ENCODE data around the gene TRAF1. TPM values are rescaled to one million over a fixed set of nuclear protein-coding genes. Genes with fewer than 3 reads are reported as not detected.

TRAF1 gene
- total and polyA plus RNA-seq, 2 of the 13 experiments (the other 11 are each of a cell fraction or from before 2014, with no cell fraction given), result 0.44 to 1.0 TPM

- TF ChIP-seq EP300 (IDR thresholded peaks at IDR 0.05; ENCODE audit: low read depth in 2 of 2, low read length in 2 of 2) (no peak), EP300 (CRISPR knock-in tag; IDR thresholded peaks at IDR 0.05; ENCODE audit: borderline replicate concordance) (no peak), ZNF564 (CRISPR knock-in tag; IDR thresholded peaks at IDR 0.05) (no peak), STAG1 (CRISPR knock-in tag; IDR thresholded peaks at IDR 0.05) (peak; percentile 48), CBX5 (CRISPR knock-in tag; IDR thresholded peaks at IDR 0.05; ENCODE audit: borderline replicate concordance) (0 out of 2 replicates have a peak, but pooled peaks have one; percentile 46), ZNF792 (CRISPR knock-in tag; IDR thresholded peaks at IDR 0.05) (no peak), MTF2 (CRISPR knock-in tag; IDR thresholded peaks at IDR 0.05; ENCODE audit: borderline replicate concordance) (0 out of 2 replicates have a peak, but pooled peaks have one; percentile 60), ZNF333 (CRISPR knock-in tag; IDR thresholded peaks at IDR 0.05; ENCODE audit: borderline replicate concordance) (no peak), KAT2B (IDR thresholded peaks at IDR 0.05; ENCODE audit: borderline replicate concordance, low read depth, low read length) (no peak), FOXP1 (IDR thresholded peaks at IDR 0.05) (no peak), FOXP1 (CRISPR knock-in tag; IDR thresholded peaks at IDR 0.05) (no peak), ZNF280B (CRISPR knock-in tag; IDR thresholded peaks at IDR 0.05; ENCODE audit: borderline replicate concordance) (no peak), ZNF34 (CRISPR knock-in tag; IDR thresholded peaks at IDR 0.05; ENCODE audit: borderline replicate concordance) (no peak), ZNF691 (CRISPR knock-in tag; IDR thresholded peaks at IDR 0.05; ENCODE audit: borderline replicate concordance, low read depth) (no peak), ZNF33B (CRISPR knock-in tag; IDR thresholded peaks at IDR 0.05) (no peak), NFYC (CRISPR knock-in tag; IDR thresholded peaks at IDR 0.05) (no peak; the same call in 1 of the 2 replicates), USF2 (IDR thresholded peaks at IDR 0.05; ENCODE audit: low read depth, low read length) (no peak), USF2 (CRISPR knock-in tag; IDR thresholded peaks at IDR 0.05; ENCODE audit: borderline replicate concordance) (no peak), ZNF180 (CRISPR knock-in tag; IDR thresholded peaks at IDR 0.05; ENCODE audit: borderline replicate concordance, low read depth) (no peak), PHB2 (IDR thresholded peaks at IDR 0.05; ENCODE audit: partially characterized antibody) (no peak), ZNF224 (CRISPR knock-in tag; IDR thresholded peaks at IDR 0.05) (no peak), ATF6 (CRISPR knock-in tag; conservative IDR thresholded peaks at IDR 0.05) (no peak), HNRNPLL (IDR thresholded peaks at IDR 0.05; ENCODE audit: low read depth, low read length, poor library complexity, severe bottlenecking) (peak; percentile 96), EZH2 (conservative IDR thresholded peaks at IDR 0.05; ENCODE audit: low read depth, low read length) (no peak), GATA4 (IDR thresholded peaks at IDR 0.05; ENCODE audit: borderline replicate concordance, low read depth) (no peak)
Observed at GRCh38 chr9:120877276-120878034, 49.1 kb downstream of the TRAF1 start (continued).

Measured in HepG2 (cell line).